Measurements from ENCODE around the gene RNF113B. TPM values are rescaled to one million over a fixed set of nuclear protein-coding genes. Genes with fewer than 3 reads are reported as not detected.

Gene RNF113B
- total and polyA plus RNA-seq, 2 of the 13 experiments (the other 11 are each of a cell fraction or from before 2014, with no cell fraction given): not detected

DNA sequence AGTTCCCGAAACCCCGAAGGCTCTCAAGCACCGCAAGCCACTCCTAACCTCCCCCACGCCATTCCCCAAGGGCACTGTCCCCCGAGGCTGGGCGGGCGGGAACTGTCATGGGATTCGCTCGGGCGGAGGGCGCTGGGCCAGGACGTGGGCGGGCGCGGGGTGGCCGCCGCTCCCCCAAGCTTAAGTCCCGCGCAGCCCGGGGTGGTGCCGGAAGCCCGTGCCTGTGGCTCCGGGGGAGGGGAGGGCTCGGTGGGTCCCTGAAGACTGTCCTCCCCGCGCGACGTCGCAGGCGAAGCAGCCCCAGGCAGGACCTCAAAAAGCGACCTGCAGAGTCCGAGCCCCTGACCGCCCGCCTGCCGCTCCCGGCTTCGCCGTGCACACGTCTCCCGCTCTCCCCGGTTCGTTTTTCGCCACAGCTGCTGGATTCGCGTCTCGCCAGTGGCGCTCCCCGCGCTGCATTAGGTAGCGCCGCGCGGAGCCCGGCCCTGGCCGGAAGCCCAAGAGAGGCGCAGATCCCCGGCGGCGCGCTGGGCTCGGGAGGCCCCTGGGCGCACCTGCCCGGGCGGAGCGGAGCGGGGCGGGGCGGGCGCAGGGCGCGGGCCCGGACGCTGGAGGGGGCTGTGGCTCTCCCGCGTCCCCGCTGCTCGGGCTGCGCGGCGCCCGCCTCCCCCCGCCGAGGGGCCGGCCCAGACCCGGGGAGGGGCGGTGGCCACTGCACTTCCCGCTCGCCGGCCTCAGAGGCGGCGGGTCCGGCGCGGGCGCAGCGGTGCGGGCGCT is 34.5 kb downstream of the RNF113B start, which contains the start of gene FARP1 (continued):
- TF ChIP-seq PHF8 (CRISPR knock-in tag; IDR thresholded peaks at IDR 0.05) (peak; percentile 66), RCOR2 (CRISPR knock-in tag; IDR thresholded peaks at IDR 0.05) (no peak), TCF12 (IDR thresholded peaks at IDR 0.05) (no peak), TCF12 (CRISPR knock-in tag; IDR thresholded peaks at IDR 0.05) (0 out of 2 replicates have a peak, but pooled peaks have one; percentile 33), PHF20 (CRISPR knock-in tag; IDR thresholded peaks at IDR 0.05) (0 out of 2 replicates have a peak, but pooled peaks have one; percentile 33), POGZ (CRISPR knock-in tag; IDR thresholded peaks at IDR 0.05) (no peak; the same call in 1 of the 2 replicates), TOPORS (CRISPR knock-in tag; IDR thresholded peaks at IDR 0.05) (0 out of 2 replicates have a peak, but pooled peaks have one; percentile 28), ZNF891 (CRISPR knock-in tag; IDR thresholded peaks at IDR 0.05) (peak; percentile 84; the same call in 1 of the 2 replicates), ZNF205 (CRISPR knock-in tag; IDR thresholded peaks at IDR 0.05) (no peak), SETDB1 (CRISPR knock-in tag; IDR thresholded peaks at IDR 0.05; ENCODE audit: borderline replicate concordance) (no peak), CREB3 (CRISPR knock-in tag; IDR thresholded peaks at IDR 0.05) (no peak), SIN3A (IDR thresholded peaks at IDR 0.05; ENCODE audit: borderline replicate concordance, low read depth, low read length) (peak; percentile 74; the same call in 1 of the 2 replicates), ATF3 (CRISPR knock-in tag; IDR thresholded peaks at IDR 0.05) (no peak), ZNF713 (CRISPR knock-in tag; IDR thresholded peaks at IDR 0.05) (0 out of 2 replicates have a peak, but pooled peaks have one; percentile 53), YY1 (IDR thresholded peaks at IDR 0.05; ENCODE audit: insufficient read depth, insufficient replicate concordance, low read depth, low read length) (peak; percentile 43), POLR2AphosphoS5 (IDR thresholded peaks at IDR 0.05; ENCODE audit: low read depth, low read length) (peak; percentile 53; the same call in 1 of the 2 replicates), ZNF24 (IDR thresholded peaks at IDR 0.05) (no peak)
- TF ChIP-seq, protein P1, sequence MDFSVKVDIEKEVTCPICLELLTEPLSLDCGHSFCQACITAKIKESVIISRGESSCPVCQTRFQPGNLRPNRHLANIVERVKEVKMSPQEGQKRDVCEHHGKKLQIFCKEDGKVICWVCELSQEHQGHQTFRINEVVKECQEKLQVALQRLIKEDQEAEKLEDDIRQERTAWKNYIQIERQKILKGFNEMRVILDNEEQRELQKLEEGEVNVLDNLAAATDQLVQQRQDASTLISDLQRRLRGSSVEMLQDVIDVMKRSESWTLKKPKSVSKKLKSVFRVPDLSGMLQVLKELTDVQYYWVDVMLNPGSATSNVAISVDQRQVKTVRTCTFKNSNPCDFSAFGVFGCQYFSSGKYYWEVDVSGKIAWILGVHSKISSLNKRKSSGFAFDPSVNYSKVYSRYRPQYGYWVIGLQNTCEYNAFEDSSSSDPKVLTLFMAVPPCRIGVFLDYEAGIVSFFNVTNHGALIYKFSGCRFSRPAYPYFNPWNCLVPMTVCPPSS (IDR thresholded peaks at IDR 0.05): no peak
- TF ChIP-seq, protein P2, sequence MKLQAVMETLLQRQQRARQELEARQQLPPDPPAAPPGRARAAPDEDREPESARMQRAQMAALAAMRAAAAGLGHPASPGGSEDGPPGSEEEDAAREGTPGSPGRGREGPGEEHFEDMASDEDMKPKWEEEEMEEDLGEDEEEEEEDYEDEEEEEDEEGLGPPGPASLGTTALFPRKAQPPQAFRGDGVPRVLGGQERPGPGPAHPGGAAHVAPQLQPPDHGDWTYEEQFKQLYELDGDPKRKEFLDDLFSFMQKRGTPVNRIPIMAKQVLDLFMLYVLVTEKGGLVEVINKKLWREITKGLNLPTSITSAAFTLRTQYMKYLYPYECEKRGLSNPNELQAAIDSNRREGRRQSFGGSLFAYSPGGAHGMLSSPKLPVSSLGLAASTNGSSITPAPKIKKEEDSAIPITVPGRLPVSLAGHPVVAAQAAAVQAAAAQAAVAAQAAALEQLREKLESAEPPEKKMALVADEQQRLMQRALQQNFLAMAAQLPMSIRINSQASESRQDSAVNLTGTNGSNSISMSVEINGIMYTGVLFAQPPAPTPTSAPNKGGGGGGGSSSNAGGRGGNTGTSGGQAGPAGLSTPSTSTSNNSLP (IDR thresholded peaks at IDR 0.05; ENCODE audit: low read depth, low read length): no peak
- TF ChIP-seq, protein P3, sequence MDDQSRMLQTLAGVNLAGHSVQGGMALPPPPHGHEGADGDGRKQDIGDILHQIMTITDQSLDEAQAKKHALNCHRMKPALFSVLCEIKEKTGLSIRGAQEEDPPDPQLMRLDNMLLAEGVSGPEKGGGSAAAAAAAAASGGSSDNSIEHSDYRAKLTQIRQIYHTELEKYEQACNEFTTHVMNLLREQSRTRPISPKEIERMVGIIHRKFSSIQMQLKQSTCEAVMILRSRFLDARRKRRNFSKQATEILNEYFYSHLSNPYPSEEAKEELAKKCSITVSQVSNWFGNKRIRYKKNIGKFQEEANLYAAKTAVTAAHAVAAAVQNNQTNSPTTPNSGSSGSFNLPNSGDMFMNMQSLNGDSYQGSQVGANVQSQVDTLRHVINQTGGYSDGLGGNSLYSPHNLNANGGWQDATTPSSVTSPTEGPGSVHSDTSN (CRISPR knock-in tag; IDR thresholded peaks at IDR 0.05; ENCODE audit: borderline replicate concordance): 0 out of 2 replicates have a peak, but pooled peaks have one; percentile 20
- TF ChIP-seq, protein P4, sequence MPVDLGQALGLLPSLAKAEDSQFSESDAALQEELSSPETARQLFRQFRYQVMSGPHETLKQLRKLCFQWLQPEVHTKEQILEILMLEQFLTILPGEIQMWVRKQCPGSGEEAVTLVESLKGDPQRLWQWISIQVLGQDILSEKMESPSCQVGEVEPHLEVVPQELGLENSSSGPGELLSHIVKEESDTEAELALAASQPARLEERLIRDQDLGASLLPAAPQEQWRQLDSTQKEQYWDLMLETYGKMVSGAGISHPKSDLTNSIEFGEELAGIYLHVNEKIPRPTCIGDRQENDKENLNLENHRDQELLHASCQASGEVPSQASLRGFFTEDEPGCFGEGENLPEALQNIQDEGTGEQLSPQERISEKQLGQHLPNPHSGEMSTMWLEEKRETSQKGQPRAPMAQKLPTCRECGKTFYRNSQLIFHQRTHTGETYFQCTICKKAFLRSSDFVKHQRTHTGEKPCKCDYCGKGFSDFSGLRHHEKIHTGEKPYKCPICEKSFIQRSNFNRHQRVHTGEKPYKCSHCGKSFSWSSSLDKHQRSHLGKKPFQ (CRISPR knock-in tag; IDR thresholded peaks at IDR 0.05; ENCODE audit: insufficient replicate concordance): no peak
